ENCODE results near the gene DDX50.
"Not testable (repeated sequence)": the region's sequence is repeated elsewhere in the genome, so short reads cannot be mapped to it uniquely, and the experiment has no call there.

The DDX50 gene, protein sequence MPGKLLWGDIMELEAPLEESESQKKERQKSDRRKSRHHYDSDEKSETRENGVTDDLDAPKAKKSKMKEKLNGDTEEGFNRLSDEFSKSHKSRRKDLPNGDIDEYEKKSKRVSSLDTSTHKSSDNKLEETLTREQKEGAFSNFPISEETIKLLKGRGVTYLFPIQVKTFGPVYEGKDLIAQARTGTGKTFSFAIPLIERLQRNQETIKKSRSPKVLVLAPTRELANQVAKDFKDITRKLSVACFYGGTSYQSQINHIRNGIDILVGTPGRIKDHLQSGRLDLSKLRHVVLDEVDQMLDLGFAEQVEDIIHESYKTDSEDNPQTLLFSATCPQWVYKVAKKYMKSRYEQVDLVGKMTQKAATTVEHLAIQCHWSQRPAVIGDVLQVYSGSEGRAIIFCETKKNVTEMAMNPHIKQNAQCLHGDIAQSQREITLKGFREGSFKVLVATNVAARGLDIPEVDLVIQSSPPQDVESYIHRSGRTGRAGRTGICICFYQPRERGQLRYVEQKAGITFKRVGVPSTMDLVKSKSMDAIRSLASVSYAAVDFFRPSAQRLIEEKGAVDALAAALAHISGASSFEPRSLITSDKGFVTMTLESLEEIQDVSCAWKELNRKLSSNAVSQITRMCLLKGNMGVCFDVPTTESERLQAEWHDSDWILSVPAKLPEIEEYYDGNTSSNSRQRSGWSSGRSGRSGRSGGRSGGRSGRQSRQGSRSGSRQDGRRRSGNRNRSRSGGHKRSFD

DNA sequence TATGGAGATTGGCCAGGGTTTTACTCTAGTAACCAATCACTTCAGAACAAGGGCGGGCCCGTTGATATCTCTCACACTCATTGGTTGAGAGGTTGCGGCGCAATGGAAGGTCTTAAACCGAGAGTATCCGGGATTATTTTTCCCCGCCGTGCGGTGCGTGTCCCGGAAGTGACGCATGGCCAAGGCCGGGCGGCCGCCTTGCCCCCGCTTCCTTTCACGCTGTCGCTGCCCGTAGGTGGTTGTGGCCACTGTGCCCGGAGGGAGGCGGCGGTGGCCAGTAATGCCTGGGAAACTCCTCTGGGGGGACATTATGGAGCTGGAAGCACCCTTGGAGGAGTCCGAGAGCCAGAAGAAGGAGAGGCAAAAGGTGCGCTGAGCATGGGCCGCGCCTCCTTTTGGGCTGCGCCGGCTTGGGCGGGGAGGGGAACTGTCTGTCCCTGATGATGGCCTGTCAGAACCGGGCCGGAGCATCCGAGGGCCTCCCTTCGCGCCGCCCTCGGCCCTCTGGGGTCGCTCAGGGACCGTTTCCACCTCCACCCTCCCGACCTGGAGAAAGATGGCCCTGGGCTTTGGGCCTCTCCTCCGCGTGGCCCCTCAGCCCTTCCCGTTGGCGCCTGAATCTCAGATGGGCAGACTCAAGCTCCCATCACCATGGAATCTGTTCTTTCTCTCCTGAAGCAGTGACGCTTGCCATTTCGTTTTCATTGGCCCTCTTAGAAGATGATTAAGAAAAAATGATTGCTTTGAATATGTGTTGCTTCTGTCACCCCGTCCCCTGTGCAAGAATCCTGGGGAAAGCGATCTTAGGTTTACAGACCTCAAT, at the start of gene DDX50:
DDX50 (plus strand) TSS at position 211 of the 823 bp plus-strand sequence; CDS start at position 281, 70 bp downstream.
- FAIRE-seq, result peak; percentile 99

DNA sequence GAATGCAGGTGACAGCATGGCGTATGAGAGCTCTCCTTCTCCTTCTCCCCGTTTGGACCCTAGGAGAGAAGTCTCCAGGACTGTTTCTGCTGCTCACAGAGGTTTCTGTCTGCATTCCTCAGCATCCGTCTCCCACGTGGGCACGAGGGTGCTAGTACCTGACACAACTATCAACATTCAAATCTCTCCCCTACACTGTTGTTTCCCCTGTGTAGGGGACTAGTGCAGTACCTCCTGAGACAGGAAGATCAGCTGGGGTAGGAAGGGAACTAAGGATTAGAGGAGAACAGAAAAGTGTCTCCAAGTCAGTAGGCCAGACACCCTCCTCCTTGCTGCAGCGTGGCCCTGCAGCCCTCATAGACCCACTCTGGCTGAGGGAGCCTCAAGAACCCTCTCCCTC, 44.8 kb upstream of the DDX50 start:
- FAIRE-seq, result no peak

DNA sequence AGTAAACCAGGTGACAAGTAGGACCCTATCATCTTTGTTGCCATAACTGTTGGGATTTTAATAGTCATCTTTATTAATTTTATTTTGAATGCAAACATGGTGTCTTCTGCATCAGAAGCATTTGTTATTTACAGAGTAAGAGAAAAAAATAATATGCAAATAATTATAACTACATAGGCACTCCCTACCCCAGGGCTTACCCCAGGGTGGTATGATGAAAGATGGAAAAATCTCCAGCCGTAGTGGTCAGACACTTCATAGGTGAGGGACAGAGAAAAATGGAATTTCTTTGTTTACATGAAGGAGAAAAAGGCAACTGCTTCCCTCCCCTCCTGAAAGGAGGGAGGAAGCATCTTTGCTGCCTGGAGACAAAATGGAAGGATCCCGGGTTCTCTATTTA, 44.1 kb upstream of the DDX50 start:
- no peak for FAIRE-seq

DNA sequence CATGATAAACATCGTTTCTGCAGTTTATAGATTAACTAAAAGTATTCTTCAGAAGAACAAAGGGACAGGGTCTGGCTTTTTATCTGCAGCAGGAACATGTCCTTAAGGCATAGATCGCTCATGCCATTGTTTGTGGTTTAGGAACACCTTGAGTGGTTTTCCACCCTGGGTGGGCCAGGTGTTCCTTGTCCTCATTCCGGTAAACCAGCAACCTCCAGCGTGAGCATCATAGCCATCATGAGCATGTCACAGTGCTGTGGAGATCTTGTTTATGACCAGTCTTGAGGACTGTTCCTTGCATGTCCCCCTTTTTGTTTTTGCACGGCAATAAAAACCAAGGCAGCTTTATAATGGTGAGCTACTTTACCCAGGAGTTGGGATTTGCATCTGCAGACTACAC, 39.9 kb upstream of the DDX50 start:
- no peak for FAIRE-seq

DNA sequence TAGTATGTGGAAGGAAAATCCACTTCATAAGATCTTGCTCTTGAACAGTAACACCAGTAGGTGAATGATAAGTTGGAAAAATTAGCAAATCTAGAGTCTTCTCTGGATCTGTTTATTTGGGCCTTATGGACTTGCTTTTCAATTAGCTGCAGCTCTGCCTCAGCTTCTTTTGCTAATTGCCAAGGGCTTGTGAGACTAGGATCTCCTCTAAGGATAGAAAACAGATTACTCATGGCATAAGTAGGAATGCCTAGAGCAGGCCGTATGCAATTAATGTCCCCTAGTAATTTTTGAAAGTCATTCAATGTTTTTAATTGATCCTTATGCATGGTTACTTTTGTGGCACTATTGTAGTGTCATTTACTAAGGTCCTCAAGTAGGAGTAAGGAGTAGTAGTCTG, 36.5 kb upstream of the DDX50 start:
- no peak for FAIRE-seq

DNA sequence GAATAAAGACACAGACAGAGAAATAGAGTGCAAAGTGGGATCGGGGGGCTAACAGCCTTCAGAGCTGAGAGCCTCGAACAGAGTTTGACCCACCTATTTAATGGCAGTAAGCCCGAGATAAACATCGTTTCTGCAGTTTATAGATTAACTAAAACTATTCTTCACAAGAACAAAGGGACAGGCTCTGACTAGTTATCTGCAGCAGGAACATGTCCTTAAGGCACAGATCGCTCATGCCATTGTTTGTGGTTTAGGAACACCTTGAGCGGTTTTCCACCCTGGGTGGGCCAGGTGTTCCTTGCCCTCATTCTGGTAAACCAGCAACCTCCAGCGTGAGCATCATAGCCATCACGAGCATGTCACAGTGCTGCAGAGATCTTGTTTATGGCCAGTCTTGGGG, 32.9 kb upstream of the DDX50 start:
- FAIRE-seq, result not testable (repeated sequence)

DNA sequence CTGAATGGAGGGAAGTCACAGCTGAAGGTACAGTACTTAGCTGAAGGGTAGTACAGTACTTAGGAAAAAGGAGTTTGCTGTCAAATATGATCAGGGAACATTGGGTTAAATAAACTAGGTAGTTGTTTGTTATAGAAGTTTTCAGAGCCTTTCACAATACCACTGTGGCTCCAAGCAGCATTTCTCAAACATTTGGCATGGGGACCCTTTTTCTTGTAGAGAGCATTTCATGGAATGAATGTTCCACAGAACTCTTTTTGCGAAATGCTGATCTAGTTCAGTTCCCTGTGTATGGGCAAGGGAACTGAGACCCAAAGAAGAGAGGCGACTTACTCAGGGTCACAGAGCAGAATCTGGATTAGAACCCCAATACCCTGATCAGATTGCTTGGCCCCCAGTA, 31.5 kb upstream of the DDX50 start:
- FAIRE-seq, result no peak

DNA sequence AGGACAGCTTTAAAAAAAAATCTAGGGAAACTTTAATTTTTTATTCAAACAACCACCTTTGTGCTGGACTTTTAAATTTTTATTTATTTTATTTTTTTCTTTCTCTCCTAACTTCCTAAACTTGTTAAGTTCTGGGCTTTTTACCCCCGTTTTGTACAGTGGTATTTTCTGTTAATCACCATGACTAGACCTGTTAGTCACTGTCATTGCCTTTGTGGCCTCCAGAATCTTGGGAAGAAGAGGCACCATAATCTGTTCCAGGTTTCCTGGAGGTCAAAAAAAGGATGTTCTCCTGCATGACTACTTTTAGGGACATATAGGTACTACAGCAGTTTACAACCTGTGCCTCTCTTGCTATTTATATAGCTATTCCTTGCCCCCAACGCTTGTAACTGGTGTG, 31.1 kb upstream of the DDX50 start:
- FAIRE-seq, result no peak

DNA sequence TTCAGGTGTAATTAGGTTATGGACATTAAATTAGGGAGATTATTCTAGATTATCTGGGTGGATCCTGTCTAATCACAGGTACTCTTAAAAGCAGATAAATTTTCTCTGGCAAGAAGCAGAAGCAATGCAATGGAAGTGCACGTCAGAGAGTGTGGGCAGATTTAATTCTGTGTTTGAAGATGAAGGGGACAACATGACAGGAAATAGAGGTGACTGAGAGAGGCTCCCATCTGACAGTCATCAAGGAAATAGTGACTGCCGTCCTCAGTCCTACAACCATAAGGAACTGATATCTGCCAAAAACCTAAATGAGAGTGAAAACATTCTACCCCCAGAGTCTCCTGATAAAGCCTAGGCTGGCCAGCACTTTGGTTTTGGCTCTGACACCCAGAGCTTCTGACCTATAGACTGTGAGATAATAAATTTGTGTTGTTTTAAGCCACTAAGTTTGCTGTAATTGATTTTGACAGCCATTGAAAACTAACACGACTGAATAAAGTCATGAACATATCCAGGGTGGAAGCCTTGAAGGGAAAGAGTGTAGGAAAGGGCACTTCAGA, 30.5 kb upstream of the DDX50 start:
- FAIRE-seq, result no peak

DNA sequence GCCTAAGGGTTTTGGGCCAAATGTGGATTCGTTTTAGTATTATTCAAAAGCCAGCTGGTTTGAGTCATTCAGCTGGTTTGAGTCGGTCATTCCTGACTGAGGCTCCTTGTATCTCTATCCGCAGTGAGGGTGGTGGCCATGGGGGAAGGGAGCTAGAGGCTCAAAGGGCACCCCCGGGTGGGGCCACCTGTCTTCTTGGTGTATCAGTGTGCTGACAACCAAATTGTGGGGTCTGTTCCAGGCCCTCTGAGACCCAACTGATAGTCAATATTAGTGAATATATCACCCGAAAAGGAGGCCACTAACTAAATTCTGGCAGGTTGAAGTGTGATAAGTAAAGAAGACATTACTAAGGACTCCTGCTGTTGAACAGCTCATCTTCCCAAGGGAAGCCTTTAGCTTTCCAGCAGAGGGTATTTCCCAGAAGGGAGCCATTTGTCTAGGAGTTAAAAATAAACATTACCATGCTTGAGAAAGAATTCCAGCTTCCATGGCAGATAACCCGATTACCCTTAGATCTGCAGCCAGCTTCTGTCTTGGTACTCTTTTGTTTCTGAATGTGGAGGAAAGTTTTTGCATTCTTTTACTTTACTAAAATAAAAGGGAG, 29.9 kb upstream of the DDX50 start:
- no peak for FAIRE-seq

DNA sequence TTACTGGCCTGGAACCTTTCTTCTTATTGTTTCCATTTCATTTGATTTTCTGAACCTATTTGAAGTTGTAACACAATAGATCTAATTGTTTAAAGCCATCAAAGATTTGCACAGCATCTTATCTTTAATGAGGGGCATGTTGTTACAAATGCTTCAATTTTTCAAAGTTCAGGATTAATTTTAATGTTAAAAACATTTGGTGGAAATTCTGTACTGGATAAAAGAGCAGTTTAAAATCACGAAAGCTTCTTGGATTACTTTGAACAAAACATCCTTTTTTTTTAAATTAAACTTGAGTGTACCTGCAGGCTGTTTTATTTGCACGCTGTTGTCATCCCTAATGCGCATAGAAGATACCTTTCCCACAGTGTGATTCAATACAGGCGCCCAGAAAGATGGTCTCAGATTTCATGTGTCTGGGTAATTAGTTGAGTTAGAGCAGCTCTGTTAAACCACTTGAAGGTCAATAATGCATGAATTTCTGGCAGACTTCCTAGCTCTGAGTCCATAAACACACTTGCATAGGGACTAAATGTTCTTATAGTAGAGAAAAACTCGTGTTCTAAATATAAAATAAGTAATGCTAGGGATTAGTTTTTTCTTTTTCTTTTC, 29.3 kb upstream of the DDX50 start:
- peak; percentile 100 for FAIRE-seq

DNA sequence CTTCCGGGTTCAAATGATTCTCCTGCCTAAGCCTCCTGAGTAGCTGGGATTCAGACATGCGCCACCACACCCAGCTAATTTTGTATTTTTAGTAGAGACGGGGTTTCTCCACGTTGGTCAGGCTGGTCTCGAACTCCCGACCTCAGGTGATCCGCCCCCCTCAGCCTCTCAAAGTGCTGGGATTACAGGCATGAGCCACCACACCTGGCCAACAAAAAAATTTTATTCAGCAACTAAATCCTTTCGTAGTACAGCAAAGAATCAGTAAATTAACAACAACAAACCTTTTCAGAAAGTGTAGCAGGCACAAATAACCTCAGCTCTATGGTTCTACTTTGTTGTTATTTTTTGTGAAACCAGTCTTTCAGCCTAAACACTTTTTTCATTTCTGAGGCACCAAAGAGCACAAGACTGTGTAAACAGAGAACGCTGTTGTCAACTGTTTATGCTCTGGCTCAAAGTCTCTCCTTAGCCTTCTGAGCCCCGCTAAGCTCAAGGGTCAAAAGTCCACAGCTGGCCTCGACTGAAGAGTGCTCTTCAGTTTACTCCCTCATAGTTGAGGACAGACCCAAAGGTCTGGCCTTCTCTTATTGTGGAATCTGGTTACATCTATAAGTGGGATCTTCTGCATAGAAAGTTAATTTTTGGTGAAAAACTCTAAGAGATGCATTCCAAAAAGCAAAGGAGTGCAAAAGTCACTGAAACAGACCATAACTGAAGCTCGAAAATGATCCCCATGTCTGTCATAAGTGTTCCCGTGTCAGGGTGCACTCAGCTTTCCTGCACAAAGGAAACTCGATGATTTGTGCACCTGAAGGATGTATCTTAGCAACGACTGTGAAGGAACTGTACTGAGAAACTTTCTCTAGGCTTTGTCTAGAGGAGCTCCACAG, 24.6 kb upstream of the DDX50 start:
- no peak for FAIRE-seq

DNA sequence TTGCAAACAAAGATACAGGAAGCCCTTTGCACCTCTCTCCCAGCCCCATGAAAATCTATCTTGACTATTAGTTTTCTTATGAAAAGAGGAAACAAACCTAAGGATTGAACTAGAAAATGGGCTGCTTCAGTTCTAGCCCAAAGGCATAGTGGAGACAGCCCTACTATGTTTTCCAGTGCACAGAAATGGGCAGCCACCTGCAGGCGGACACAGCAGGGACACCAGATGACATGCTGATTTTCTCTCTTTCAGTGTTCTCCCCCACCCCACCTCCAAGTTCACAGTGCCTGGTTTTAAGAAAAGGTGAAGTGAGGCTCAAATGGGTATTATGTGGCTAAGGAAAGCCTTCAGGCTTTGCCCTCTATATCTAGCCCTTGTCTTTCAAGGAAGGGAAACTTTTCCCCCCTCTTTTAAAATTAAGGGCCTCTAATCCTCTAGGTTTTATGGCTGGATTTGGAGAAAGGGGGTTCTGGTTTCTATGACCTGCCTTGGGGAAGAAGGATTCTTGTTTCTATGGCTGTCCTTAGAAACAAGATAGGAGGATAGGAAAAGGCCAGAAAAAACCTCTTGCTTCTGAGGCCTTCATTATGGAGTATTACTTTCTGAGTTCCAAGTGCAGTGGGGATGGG, 23.5 kb upstream of the DDX50 start:
- FAIRE-seq, result no peak

DNA sequence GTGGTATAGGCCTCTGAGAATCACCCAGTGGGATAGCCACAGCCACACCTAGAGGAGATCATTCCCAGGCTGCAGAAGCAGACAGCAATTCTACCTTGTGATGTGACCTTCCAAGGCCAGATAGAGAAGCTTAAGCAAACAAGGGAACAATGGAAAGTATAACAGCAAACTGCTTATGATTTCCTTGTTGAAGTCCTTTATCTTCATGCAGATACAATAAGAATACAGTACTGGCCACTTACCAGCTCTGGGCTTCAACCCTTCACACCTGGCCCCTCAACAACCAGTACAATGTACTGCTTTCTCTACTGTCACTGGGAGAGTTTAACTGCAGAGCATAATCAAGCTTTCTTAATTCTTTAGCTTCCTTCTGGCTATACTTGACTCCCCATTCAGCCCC, 22.6 kb upstream of the DDX50 start:
- FAIRE-seq, result no peak

DNA sequence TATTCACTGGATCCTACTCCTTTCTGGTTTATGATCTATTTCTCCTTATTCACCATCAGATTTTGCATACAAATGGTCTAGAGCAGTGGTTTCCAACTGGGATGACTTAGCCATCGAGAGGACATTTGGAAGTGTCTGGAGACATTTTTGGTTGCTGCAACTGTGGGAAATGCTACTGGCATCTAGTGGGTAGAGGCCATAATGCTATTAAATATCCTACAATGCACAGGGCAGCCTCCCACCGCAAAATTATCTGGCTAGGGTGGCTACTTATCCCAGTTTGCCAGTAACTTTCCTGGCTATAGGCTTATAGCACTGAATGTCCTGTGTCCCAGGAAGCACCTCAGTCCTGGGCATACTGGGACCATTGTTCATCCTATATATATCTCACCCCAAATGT, 21.5 kb upstream of the DDX50 start:
- no peak for FAIRE-seq

DNA sequence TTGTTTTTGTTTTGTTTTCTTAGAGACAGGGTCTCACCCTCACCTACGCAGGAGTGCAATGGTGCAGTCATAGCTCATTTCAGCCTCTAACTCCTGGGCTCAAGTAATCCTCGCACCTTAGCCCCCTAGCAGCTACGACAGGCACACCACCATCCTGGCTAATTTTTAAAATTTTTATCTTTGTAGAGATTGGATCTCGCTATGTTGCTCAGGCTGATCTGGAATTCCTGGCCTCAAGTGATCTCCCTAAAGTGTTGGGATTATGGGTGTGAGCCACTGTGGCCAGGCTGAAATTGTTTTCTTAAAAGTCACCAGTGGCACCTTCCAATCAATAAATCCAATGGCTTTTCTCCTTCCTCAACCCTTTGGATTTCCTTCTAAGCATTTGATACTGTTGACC, 20.9 kb upstream of the DDX50 start:
- FAIRE-seq, result no peak

DNA sequence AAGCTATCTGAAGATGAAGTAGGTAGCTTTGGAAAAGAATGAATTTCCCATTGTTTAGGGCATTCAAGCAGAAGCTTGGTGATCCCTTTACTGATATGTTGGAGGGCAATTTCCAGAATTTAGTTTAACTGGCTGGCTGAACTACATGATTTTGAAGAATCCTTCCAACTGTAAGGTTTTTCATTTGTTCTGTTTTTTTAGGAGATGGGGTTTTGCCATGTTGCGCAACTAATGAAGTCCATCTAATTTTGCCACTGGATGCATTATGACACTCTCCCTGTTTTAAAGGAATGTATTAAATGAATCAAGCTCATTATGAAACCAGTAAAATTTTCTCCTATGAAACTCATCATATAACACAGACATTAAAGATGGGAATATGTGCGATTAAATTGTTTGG, 6.1 kb upstream of the DDX50 start:
- FAIRE-seq, result no peak

DNA sequence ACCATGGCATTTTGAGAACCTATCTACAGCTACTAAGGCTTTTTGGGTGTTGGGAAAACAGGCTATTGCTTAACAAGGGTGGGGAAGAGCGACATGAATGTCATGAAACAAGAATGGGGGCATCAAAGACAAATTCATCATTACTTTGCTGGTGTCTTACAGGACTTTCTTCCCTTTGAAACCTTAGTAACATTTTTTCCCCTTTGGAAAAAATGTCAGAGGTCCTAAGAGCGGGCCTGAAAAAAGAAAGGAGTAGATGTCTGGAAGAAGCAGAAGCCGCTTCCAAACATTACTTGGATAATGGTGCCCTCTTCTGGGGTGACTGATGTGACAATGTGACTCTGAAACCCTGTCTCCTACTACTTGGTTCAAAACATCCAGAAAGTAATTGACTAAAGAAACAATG, 3.8 kb upstream of the DDX50 start:
- peak; percentile 71 for FAIRE-seq

DNA sequence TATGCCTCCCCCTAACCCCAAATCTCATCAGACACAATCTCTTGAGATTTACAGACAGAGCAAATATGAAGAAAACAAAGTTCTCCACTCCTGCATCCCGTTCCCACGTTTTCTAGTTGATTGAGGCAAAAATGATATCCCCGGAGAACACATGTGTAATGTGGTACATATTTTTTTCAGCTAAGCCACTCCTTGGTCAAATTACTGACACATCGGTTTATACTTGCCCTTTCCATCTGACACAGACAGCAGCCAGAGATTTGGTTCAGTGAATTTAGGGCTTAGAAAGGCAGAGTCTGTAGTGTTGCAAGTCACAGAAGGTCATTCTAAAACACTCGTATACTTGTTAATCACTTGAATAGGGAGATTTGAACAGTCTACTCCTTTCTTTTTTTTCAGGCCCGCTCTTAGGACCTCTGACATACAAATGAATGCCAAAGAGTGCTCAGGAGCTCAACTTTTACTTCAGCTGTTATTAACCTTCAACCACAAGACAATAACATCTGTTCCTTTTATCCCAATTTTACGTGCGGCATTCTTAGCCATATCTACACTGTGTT, 1.8 kb upstream of the DDX50 start:
- FAIRE-seq, result no peak

DNA sequence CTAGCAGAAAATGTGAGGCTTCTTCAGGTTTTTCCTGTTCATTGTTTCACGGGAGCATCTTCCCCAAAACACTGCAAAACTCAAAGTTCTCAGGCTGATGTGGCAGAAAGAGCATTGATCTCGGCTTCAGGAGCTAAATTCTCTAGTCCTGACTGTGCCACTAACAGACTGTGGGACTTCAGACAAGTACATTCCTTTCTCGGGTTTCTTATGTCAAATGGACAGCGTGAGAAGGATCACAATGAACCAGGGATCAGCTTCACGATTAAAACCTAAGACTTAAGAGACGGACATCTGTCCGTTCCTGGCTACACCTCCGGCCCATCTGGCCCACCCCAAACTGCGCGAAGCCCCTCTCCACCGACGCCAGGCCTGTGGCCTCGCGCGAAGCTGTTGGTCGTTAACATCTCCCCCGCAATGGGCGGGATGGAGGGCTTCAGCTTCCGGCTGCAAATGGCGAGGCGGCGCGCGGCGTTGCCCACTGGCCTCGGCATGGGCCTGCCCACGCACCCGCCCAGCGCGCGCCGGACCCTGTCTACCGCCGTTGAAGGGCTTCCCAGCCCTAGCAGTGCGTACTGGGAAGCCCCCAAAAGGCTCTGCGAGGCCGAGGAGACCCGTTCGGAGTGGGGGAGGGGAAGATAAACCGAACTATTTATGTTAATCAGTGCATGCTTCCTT, 549 bp upstream of the DDX50 start:
- FAIRE-seq, result no peak
